Endothelial cell of umbilical vein (primary cell): ENCODE data around the gene GNAQ. TPM values are rescaled to one million over a fixed set of nuclear protein-coding genes. Genes with fewer than 3 reads are reported as not detected.

Experiments used
- BruUV-seq: library from RNA; stranded (reverse); fragments of 400-500 nt; replicated peaks from 2 replicates; lab custom pipeline; 2021; lab: Mats Ljungman, UMichigan
- CTCF ChIA-PET: fragments of 300-600, 350-600 bp; sonication (Branson Sonifier 250); formaldehyde crosslinking; loops from one replicate; lab custom pipeline; 2021; ENCODE audit warnings: antibody characterized with exemption, inconsistent platforms; lab: Charles Lee
- POLR2A ChIA-PET: fragments of 300-600, 350-600 bp; sonication (Branson Sonifier 250); formaldehyde crosslinking; loops from one replicate; lab custom pipeline; 2021; ENCODE audit warnings: antibody characterized with exemption, inconsistent platforms; lab: Charles Lee
- DNase-seq: peaks from one replicate; pipeline ENCODE4 v3.0.0-alpha.2; 2011; ENCODE audit warnings: low read depth, low spot score
- FAIRE-seq: peaks from 2 replicates; lab custom pipeline; 2011; peaks lifted over from hg19 to GRCh38; lab: Jason Lieb, UNC
- H2AFZ ChIP-seq: 2 replicates; pipeline ENCODE4 v1.6.0; 2012; ENCODE audit warnings: low read depth, low read length, control low read depth, inconsistent platforms
- H3K27ac ChIP-seq: 2 replicates; pipeline ENCODE4 v1.5.1; 2011; ENCODE audit warnings: low read depth, mild to moderate bottlenecking, control low read depth, low read length, moderate library complexity; ENCODE audit not compliant: insufficient read depth
- H3K27me3 ChIP-seq, 2 experiments: 2 replicates each; pipeline versions ENCODE4 v1.6.0 to v1.6.1; 2011; ENCODE audit warnings: low read length in 2 of 2, mixed read lengths in 1 of 2; ENCODE audit not compliant: control insufficient read depth in 2 of 2, insufficient read depth in 2 of 2
- H3K36me3 ChIP-seq, 2 experiments: 2 replicates in 1 of 2; 3 replicates in 1 of 2; pipeline ENCODE4 v1.5.1; 2011; ENCODE audit warnings: low read length in 2 of 2, mild to moderate bottlenecking in 1 of 2, moderate library complexity in 1 of 2; ENCODE audit not compliant: control insufficient read depth in 2 of 2, insufficient read depth in 2 of 2; ENCODE audit errors: extremely low read depth in 1 of 2
- H3K4me1 ChIP-seq: 3 replicates; pipeline ENCODE4 v1.5.1; 2011; ENCODE audit warnings: mild to moderate bottlenecking, low read length; ENCODE audit not compliant: control insufficient read depth, insufficient read depth; ENCODE audit errors: extremely low read depth
- H3K4me2 ChIP-seq: 2 replicates; pipeline ENCODE4 v1.6.1; 2011; ENCODE audit warnings: low read length, control low read depth, mixed read lengths; ENCODE audit not compliant: insufficient read depth
- H3K4me3 ChIP-seq, 3 experiments: fragments of 200-600 bp in 1 of 3; sonication (generic), shearing (Covaris generic) in 1 of 3; replicated peaks in 1 of 3; 2 replicates each; pipeline ENCODE4 v1.5.1; 2011 to 2016; ENCODE audit warnings: control low read depth in 3 of 3, low read length in 3 of 3, mild to moderate bottlenecking in 2 of 3, inconsistent platforms in 1 of 3, low read depth in 1 of 3, moderate library complexity in 1 of 3; ENCODE audit not compliant: insufficient read depth in 1 of 3
- H3K79me2 ChIP-seq: 2 replicates; pipeline ENCODE4 v1.6.0; 2012; ENCODE audit warnings: low read length, inconsistent platforms; ENCODE audit not compliant: control insufficient read depth, insufficient read depth
- H3K9ac ChIP-seq: replicated peaks from 2 replicates; pipeline ENCODE3; 2011; ENCODE audit warnings: low read length, control low read depth; ENCODE audit not compliant: insufficient read depth; ENCODE audit errors: extremely low read depth
- H3K9me1 ChIP-seq: replicated peaks from 3 replicates; pipeline ENCODE4 v1.6.0; 2011; ENCODE audit warnings: mild to moderate bottlenecking, low read length; ENCODE audit not compliant: control insufficient read depth, insufficient read depth; ENCODE audit errors: extremely low read depth
- H3K9me3 ChIP-seq: replicated peaks from 2 replicates; pipeline ENCODE4 v1.5.1; 2012; ENCODE audit warnings: low read length, inconsistent platforms; ENCODE audit not compliant: control insufficient read depth, insufficient read depth
- H4K20me1 ChIP-seq: replicated peaks from 2 replicates; pipeline ENCODE3; 2011; ENCODE audit warnings: mild to moderate bottlenecking, low read length; ENCODE audit not compliant: control insufficient read depth, insufficient read depth; ENCODE audit errors: extremely low read depth
- EZH2 ChIP-seq: IDR thresholded peaks from 2 replicates; pipeline ENCODE4 v1.6.1; 2012; ENCODE audit warnings: borderline replicate concordance, low read depth, mild to moderate bottlenecking, moderate library complexity, low read length, inconsistent platforms; ENCODE audit not compliant: severe bottlenecking
- FOS ChIP-seq: IDR thresholded peaks from 2 replicates; pipeline ENCODE4 v1.6.1; 2011; ENCODE audit warnings: mild to moderate bottlenecking, low read length, moderate library complexity, borderline replicate concordance; ENCODE audit not compliant: insufficient read depth
- GATA2 ChIP-seq: IDR thresholded peaks from 2 replicates; pipeline ENCODE4 v1.7.0; 2011; ENCODE audit warnings: low read depth, mild to moderate bottlenecking, moderate library complexity, mixed read lengths, low read length; ENCODE audit not compliant: insufficient read length, insufficient read depth
- JUN ChIP-seq: IDR thresholded peaks from 2 replicates; pipeline ENCODE4 v1.6.1; 2011; ENCODE audit warnings: borderline replicate concordance, low read depth; ENCODE audit not compliant: insufficient read length, insufficient read depth
- MYC ChIP-seq: IDR thresholded peaks from one replicate; pipeline ENCODE4 v1.6.1; 2011; ENCODE audit warnings: mild to moderate bottlenecking, low read depth, low read length
- POLR2A ChIP-seq: IDR thresholded peaks from 2 replicates; pipeline ENCODE4 v1.6.1; 2012; ENCODE audit warnings: low read depth, mild to moderate bottlenecking, control low read depth, low read length
- POLR2AphosphoS5 ChIP-seq: IDR thresholded peaks from 2 replicates; pipeline ENCODE4 v1.6.1; 2012; ENCODE audit warnings: low read depth, mild to moderate bottlenecking, control low read depth, low read length, moderate library complexity; ENCODE audit not compliant: insufficient read depth
- dilution Hi-C: fragments of 300-500 bp; cut with MboI; formaldehyde crosslinking; loops from one replicate; pipeline ENCODE4 v1.15.0; 2019; ENCODE audit warnings: low sequenced_read_pairs; ENCODE audit not compliant: extremely low pct_ligation_motif_present
- intact Hi-C: fragments of 100-400 bp; cut with micrococcal nuclease; formaldehyde crosslinking; loops from one replicate; pipeline ENCODE4 v1.10.0; 2022
- polyA plus RNA-seq, 4 experiments: library from polyadenylated mRNA; depleted of rRNA in 3 of 4; stranded (reverse) in 3 of 4; unstranded in 1 of 4; fragments of >200 nt; gene quantifications; 2 replicates each; pipeline versions ENCODE4 v1.2.1 to v1.2.3, GENCODE V29; 2011 to 2012; ENCODE audit warnings: missing spikeins in 1 of 4
- total RNA-seq: library from RNA; stranded (reverse); gene quantifications from 2 replicates; pipeline ENCODE4 v1.2.3, GENCODE V29; 2021
- TF ChIP-seq, protein P1 (sequence below): IDR thresholded peaks from 2 replicates; pipeline ENCODE4 v1.6.1; 2011; ENCODE audit not compliant: insufficient read depth, insufficient read length
- TF ChIP-seq, protein P2 (sequence below), 2 donors: IDR thresholded peaks; 1 replicate in 1 of 2; 2 replicates in 1 of 2; pipeline ENCODE4 v1.5.1; 2011; ENCODE audit warnings: low read length in 2 of 2, mild to moderate bottlenecking in 2 of 2, moderate library complexity in 2 of 2, control low read depth in 1 of 2, inconsistent platforms in 1 of 2, low read depth in 1 of 2; ENCODE audit not compliant: insufficient read depth in 1 of 2; ENCODE audit errors: extremely low read depth in 1 of 2

Gene GNAQ
- total and polyA plus RNA-seq, 2 donors (not counting 3 experiments of a cell fraction or from before 2014, with no cell fraction given): 26.1 to 67.3 TPM

DNA sequence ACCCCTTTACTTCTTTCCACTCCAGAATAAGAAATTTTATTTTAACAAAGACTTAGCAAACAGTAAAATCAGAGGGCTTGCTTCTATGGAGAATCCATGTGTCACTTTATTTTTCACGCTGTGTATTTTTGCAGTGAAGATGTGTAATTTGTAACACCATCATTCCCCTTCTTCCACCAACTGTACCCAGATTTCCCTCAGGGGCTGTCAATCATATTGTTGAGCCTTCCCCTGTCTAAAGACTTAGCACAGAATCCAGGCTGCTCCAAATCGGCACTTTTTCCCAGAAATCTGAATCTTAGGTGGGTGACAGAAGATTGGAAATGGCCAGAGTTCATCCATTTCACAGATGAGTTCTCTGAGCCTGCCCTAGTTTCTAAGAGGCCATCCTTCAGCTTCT is 115.9 kb downstream of the GNAQ start:
- Histone ChIP-seq H3K4me3 (no peak overlapping the region), H3K4me2 (no peak overlapping the region), H2AFZ (no peak overlapping the region), H3K9me1 (peaks cover 2% of the 10 kb centered on the region), H3K4me1 (peaks cover 12% of the 10 kb centered on the region), H3K79me2 (peaks cover 53% of the 10 kb centered on the region), H4K20me1 (no peaks in the 10 kb centered on the region), H3K27me3 (no peaks in the 10 kb centered on the region), H3K9me3 (no peaks in the 10 kb centered on the region), H3K36me3 (peaks cover 0 to 12% of the 10 kb centered on the region in 2 experiments), H3K27ac (no peak overlapping the region), H3K9ac (no peak overlapping the region)
- POLR2A ChIA-PET: no interaction called here
- dilution Hi-C loops: no loop called here
- TF ChIP-seq POLR2AphosphoS5 (no peak), MYC (no peak), EZH2 (no peak), POLR2A (no peak), FOS (no peak), JUN (no peak), GATA2 (no peak)
- TF ChIP-seq, protein P1, sequence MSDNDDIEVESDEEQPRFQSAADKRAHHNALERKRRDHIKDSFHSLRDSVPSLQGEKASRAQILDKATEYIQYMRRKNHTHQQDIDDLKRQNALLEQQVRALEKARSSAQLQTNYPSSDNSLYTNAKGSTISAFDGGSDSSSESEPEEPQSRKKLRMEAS: no peak
- TF ChIP-seq, protein P2, sequence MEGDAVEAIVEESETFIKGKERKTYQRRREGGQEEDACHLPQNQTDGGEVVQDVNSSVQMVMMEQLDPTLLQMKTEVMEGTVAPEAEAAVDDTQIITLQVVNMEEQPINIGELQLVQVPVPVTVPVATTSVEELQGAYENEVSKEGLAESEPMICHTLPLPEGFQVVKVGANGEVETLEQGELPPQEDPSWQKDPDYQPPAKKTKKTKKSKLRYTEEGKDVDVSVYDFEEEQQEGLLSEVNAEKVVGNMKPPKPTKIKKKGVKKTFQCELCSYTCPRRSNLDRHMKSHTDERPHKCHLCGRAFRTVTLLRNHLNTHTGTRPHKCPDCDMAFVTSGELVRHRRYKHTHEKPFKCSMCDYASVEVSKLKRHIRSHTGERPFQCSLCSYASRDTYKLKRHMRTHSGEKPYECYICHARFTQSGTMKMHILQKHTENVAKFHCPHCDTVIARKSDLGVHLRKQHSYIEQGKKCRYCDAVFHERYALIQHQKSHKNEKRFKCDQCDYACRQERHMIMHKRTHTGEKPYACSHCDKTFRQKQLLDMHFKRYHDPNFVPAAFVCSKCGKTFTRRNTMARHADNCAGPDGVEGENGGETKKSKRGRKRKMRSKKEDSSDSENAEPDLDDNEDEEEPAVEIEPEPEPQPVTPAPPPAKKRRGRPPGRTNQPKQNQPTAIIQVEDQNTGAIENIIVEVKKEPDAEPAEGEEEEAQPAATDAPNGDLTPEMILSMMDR (IDR thresholded peaks at IDR 0.05; ENCODE audit: extremely low read depth in 1 of 2, insufficient read depth in 1 of 2, low read depth in 1 of 2, low read length in 2 of 2): no peak
- no TSS peak for BruUV-seq
- CTCF ChIA-PET: interaction anchor here (1.8 kb wide), 1 partner anchor 62 kb away, joined by 5 read pairs; no protein-coding TSS in a partner anchor
- FAIRE-seq (no peak), DNase-seq (no peak)
- intact Hi-C loops: loop anchor here (1.0 to 5.0 kb wide), 2 partner anchors 12 to 117 kb away; partner anchors contain the start of gene GNAQ
